GM18499 (cell line): ENCODE measurements around the gene PLXND1.
"Not testable (repeated sequence)": the region's sequence is repeated elsewhere in the genome, so short reads cannot be mapped to it uniquely, and the experiment has no call there.

ENCODE experiments used
- ATAC-seq: cut with Tn5 transposase; IDR thresholded peaks from one replicate; pipeline ENCODE4 v1.9.1; 2021; ENCODE audit warnings: moderate number of reproducible peaks; ENCODE audit not compliant: insufficient read depth, unreplicated experiment

The PLXND1 gene

GRCh38 chr3:129515108-129515820 is 91.2 kb downstream of the PLXND1 start:
- ATAC-seq, result not testable (repeated sequence)

DNA sequence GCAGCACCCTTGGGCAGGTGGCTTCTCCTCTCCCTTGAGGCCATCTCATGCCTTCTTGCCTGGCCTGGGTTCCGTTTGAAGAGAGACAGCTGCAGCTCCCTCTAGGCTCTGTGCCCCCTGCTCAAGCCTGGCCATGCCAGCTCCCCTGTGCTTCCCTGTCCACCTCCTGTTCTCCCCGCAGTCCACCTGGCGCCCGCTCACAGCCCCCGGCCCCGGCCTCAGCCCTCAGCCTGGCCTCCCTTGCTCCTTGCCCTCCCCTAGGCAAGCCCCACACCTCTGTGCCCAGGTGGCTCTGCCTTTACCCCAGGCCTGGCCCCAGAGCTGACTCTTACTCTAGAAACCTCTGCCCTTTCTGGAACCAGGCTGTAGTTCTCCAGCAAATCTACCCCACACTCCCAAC is 91.9 kb downstream of the PLXND1 start:
- no peak for ATAC-seq

DNA sequence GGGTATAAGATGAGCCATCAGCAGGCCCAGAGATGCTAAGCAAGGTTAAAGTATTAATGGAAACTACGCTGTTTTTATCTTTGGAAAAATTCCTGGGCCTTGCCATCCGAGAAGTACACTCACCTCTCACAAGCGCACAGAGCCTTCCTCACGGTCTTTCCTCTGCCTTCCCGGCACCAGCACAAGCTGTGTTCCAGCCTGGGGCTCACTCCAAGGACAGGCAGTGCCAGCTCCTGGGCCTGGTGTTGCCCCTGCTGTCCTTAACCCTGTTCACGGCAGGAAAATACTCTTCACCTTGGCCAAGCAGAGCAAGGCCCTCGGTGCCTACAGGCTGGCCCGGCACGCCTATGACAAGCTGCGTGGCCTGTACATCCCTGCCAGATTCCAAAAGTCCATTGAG is 92.4 kb downstream of the PLXND1 start:
- no peak for ATAC-seq

DNA sequence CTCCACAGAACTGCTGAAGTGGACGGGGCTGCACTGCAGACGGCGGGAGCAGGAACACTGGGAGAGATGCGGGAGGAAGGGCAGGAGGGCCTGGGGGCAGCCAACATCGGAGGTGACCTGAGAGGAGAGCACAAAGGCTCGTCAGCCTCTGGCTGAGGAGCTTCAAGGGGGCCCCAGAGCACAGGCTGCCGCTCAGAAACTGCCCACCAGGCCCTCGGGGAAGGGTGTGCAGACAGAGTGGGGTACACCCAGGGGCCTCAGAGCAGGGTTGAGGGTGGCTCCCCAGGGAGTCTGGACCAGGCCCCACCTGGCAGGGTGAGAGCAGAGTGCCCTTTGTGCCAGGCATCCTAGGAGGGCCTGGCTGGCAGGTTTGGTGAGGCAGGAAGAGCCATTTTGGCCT is 92.8 kb downstream of the PLXND1 start:
- no peak for ATAC-seq

DNA sequence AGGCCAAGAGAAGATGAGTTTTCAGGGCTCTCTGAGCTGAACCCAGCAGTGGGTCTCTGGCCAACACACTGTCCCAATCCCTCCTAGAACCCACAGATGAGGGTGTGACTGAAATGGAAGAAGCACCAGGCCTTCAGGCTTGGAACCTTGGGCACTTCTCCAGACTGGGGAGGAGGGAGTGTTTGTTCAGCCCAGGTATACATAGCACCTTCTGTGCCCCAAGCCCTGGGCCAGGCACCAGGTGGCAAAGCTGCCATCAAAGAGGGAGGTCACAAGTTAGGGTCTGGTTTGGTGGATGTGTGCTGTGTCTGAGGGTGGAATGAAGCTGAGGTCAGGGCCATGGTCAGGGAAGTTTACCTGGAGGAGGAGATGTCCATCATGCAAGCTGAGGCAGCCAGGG is 93.9 kb downstream of the PLXND1 start:
- ATAC-seq, result no peak

GRCh38 chr3:129507181-129507831 is 99.2 kb downstream of the PLXND1 start:
- ATAC-seq, result no peak

- no peak for ATAC-seq
These were observed 100.2 kb downstream of the PLXND1 start for GRCh38 chr3:129506231-129506742.

DNA sequence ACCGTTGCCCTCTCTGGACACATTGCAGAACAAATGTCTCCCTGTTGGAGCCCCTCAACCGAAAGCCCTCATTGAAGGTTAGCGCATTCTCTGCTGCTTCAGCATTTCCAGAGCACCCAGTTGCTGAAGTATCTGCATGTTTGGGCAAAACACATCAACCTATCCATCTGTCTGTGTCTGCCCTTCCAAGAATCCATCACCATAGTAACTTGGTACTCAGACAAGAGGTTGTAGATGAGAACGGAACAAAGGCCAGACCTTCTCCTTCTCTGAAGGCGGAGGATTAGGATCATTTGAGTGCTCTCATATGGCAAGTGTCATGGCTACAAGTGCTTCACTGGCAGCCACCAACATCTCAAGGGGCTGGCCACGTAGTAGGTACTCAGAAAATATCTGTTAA is 101.1 kb downstream of the PLXND1 start:
- ATAC-seq, result no peak
